Vagina (tissue), 2 donors: ENCODE measurements around the gene RBBP9. TPM values are rescaled to one million over a fixed set of nuclear protein-coding genes. Genes with fewer than 3 reads are reported as not detected.

Experiments
- DNase-seq, 2 donors: peaks; one replicate each; pipeline ENCODE4 v3.0.0-alpha.2; 2017; ENCODE audit errors: extremely low spot score in 2 of 2
- H3K27ac ChIP-seq: fragments of 200-600 bp; sonication (generic); one replicate; pipeline ENCODE4 v1.5.1; 2019
- H3K27me3 ChIP-seq: fragments of 200-600 bp; sonication (generic); one replicate; pipeline ENCODE4 v1.5.1; 2019
- H3K36me3 ChIP-seq, 2 donors: fragments of 200-600 bp; sonication (generic); one replicate each; pipeline ENCODE4 v1.5.1; 2017 to 2019
- H3K4me1 ChIP-seq: fragments of 200-600 bp; sonication (generic); one replicate; pipeline ENCODE4 v1.5.1; 2019
- H3K4me3 ChIP-seq, 2 donors: fragments of 200-600 bp; sonication (generic); 1 replicate in 1 of 2; 2 replicates in 1 of 2; pipeline ENCODE4 v1.5.1; 2016 to 2019
- H3K9me3 ChIP-seq: fragments of 200-600 bp; sonication (generic); one replicate; pipeline ENCODE4 v1.5.1; 2019
- POLR2A ChIP-seq, 2 donors: fragments of 450-650 bp; IDR thresholded peaks; one replicate each; pipeline ENCODE4 v1.6.1; 2017; ENCODE audit warnings: antibody characterized with exemption in 2 of 2, mild to moderate bottlenecking in 2 of 2, moderate library complexity in 2 of 2
- POLR2AphosphoS5 ChIP-seq, 2 donors: sonication (generic); formaldehyde crosslinking; IDR thresholded peaks; one replicate each; pipeline ENCODE4 v1.9.0; 2017; ENCODE audit warnings: antibody characterized with exemption in 2 of 2, mild to moderate bottlenecking in 2 of 2, low read depth in 1 of 2; ENCODE audit not compliant: insufficient read depth in 1 of 2
- intact Hi-C: fragments of 100-400 bp; cut with DNase I; formaldehyde crosslinking; loops from one replicate; pipeline ENCODE4 v1.15.1; 2023
- total RNA-seq: library from RNA; depleted of rRNA; stranded (reverse); fragments of >200 nt; gene quantifications from one replicate; pipeline ENCODE4 v1.2.3, GENCODE V29; 2016
- TF ChIP-seq, protein P1 (sequence below), 3 experiments: fragments of 450-650 bp in 2 of 3; fragments of 200-600 bp in 1 of 3; sonication (generic) in 1 of 3; IDR thresholded peaks; one replicate each; pipeline ENCODE4 v1.5.1; 2017 to 2019; ENCODE audit warnings: antibody characterized with exemption in 3 of 3, mild to moderate bottlenecking in 2 of 3, moderate library complexity in 2 of 3

RBBP9 gene
- total RNA-seq, 1 donor from 2014 or later = 11.0 TPM

DNA sequence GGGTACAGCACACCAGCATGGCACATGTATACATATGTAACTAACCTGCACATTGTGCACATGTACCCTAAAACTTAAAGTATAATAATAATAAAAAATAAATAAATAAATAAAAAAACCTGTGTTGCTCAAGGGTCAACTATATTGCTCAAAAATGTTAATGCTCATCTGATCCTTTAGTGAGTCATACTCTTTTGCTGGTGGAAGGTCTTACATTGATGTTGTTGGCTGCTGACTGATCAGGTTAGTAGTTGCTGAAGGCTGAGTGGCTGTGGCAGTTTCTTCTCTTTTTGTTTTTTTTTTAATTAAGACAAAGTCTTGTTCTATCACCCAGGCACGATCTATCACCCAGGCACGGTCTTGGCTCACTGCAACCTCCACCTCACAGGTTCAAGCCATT, 40.6 kb upstream of the RBBP9 start:
- Histone ChIP-seq H3K27ac (no peak overlapping the region), H3K27me3 (no peaks in the 10 kb centered on the region), H3K36me3 (peaks cover 0 to 32% of the 10 kb centered on the region in 2 donors), H3K4me1 (no peaks in the 10 kb centered on the region), H3K4me3 (no peak overlapping the region), H3K9me3 (no peaks in the 10 kb centered on the region)
- TF ChIP-seq, protein P1, sequence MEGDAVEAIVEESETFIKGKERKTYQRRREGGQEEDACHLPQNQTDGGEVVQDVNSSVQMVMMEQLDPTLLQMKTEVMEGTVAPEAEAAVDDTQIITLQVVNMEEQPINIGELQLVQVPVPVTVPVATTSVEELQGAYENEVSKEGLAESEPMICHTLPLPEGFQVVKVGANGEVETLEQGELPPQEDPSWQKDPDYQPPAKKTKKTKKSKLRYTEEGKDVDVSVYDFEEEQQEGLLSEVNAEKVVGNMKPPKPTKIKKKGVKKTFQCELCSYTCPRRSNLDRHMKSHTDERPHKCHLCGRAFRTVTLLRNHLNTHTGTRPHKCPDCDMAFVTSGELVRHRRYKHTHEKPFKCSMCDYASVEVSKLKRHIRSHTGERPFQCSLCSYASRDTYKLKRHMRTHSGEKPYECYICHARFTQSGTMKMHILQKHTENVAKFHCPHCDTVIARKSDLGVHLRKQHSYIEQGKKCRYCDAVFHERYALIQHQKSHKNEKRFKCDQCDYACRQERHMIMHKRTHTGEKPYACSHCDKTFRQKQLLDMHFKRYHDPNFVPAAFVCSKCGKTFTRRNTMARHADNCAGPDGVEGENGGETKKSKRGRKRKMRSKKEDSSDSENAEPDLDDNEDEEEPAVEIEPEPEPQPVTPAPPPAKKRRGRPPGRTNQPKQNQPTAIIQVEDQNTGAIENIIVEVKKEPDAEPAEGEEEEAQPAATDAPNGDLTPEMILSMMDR (IDR thresholded peaks at IDR 0.05) = no peak
- TF ChIP-seq POLR2AphosphoS5 (IDR thresholded peaks at IDR 0.05; ENCODE audit: insufficient read depth in 1 of 2, low read depth in 1 of 2) = no peak
- TF ChIP-seq POLR2A (IDR thresholded peaks at IDR 0.05) = no peak
- DNase-seq = no peak
- intact Hi-C loops = no loop called here

DNA sequence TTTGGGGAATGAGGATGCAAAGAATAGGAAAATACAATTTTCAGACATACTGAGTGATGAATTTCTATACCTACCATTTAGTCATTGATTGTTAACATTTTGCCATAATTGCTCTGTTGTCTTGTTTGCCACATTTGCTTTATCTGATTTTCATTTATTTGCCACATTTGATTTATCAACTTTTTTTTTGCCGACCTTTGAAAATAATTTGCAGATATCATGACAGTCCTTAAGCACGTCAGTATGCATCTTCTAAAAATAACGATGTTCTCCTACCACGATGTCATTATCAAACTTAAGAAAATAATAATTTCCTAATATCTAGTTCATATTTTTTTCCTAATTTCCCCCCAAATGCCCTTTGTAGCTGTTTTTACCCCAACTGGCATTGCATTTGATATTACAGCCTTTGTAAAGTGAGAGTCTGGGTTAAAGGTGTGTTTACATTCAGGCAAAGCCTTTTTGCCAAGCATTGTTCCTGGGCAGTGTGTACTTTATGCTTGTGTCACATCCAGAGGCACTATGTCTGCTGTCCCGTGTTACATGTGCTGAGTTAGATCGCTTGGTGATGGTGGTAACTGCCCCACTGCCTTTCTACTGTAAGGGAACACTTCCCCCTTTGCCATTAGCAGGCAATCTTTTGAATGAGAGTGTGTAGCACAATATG, 37.1 kb upstream of the RBBP9 start:
- H3K9me3 ChIP-seq = no peaks in the 10 kb centered on the region
- H3K27me3 ChIP-seq = no peaks in the 10 kb centered on the region
- H3K4me3 ChIP-seq = no peak overlapping the region
- no peak overlapping the region for H3K27ac ChIP-seq
- DNase-seq = no peak
- H3K4me1 ChIP-seq = no peaks in the 10 kb centered on the region
- H3K36me3 ChIP-seq = peaks cover 0 to 51% of the 10 kb centered on the region in 2 donors
- intact Hi-C loops = no loop called here
- TF ChIP-seq POLR2AphosphoS5 (IDR thresholded peaks at IDR 0.05; ENCODE audit: insufficient read depth in 1 of 2, low read depth in 1 of 2) (no peak), POLR2A (IDR thresholded peaks at IDR 0.05) (no peak)
- TF ChIP-seq, protein P1 (IDR thresholded peaks at IDR 0.05) = no peak

DNA sequence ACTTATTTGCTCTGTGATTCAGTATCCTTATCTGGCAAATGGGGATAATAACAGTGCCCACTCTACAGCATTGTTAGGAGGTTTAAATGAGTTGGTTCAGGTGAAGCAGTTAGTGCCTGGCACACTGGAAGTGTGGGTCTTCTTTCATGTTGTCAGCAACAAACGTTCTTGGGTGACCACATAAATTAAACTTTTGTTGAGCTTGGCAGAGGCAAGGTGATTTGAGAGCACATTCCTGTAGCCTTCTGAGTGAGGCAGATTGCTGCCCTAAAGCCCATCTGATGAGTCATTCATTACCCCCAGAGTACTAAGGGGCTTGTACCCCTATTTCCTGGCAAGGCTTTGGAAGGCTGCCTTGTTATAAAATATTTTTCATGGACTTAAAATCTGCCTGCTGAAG, 36.5 kb upstream of the RBBP9 start:
- intact Hi-C loops = no loop called here
- no peak for TF ChIP-seq POLR2AphosphoS5 (IDR thresholded peaks at IDR 0.05; ENCODE audit: insufficient read depth in 1 of 2, low read depth in 1 of 2)
- TF ChIP-seq, protein P1 (IDR thresholded peaks at IDR 0.05) = no peak
- no peak for TF ChIP-seq POLR2A (IDR thresholded peaks at IDR 0.05)
- Histone ChIP-seq H3K27ac (no peak overlapping the region), H3K4me1 (no peaks in the 10 kb centered on the region), H3K9me3 (no peaks in the 10 kb centered on the region), H3K36me3 (peaks cover 0 to 57% of the 10 kb centered on the region in 2 donors), H3K27me3 (no peaks in the 10 kb centered on the region), H3K4me3 (no peak overlapping the region)
- DNase-seq = no peak

DNA sequence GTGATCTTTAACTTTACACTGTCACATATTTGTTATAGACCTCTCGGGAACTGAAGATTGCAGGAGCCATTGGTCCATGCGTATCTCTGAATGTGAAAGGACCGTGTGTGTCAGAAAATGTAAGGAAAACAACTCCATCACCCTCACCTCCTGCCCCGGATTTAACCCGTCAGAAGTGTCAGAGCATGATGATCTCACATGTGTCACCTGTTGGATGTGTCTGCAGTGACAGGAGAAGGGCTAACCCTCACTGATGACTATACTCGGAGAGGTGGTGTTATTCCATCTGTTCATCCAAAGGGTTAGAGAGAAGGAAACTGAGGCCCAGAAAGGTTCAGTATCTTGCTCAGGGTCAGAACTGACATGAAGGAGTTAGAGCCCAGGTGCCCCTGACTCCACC, 35.6 kb upstream of the RBBP9 start:
- peaks cover 0 to 65% of the 10 kb centered on the region in 2 donors for H3K36me3 ChIP-seq
- TF ChIP-seq, protein P1 (IDR thresholded peaks at IDR 0.05) = no peak

DNA sequence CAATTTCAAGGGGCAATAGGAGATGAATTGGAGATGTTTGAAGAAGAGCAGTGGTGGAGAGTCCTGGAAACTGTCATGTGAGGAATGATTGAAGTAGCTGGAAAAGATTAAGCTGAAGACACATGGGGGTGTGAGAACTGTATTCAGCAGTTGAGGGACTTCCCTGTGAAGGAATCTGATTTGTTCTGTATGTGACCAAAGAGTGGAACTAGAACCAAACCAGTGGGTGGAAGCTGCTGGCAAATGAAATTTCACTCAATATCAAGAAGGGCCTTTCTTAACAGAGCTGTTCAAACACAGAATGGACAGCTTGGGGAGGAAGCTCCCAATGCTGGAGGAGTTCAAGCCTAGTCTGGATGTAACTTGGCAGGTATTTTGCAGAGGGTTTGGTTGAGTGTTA, 32.0 kb upstream of the RBBP9 start:
- TF ChIP-seq POLR2AphosphoS5 (IDR thresholded peaks at IDR 0.05; ENCODE audit: insufficient read depth in 1 of 2, low read depth in 1 of 2) (no peak), POLR2A (IDR thresholded peaks at IDR 0.05) (no peak)
- TF ChIP-seq, protein P1 (IDR thresholded peaks at IDR 0.05) = no peak
- intact Hi-C loops = no loop called here
- no peaks in the 10 kb centered on the region for H3K9me3 ChIP-seq

More for the DNA sequence above, 35.6 kb upstream of the RBBP9 start:
- no peak for DNase-seq
- Histone ChIP-seq H3K27me3 (no peaks in the 10 kb centered on the region), H3K9me3 (no peaks in the 10 kb centered on the region), H3K27ac (no peak overlapping the region), H3K4me1 (no peaks in the 10 kb centered on the region), H3K4me3 (no peak overlapping the region)
- intact Hi-C loops = no loop called here

More for the DNA sequence above, 32.0 kb upstream of the RBBP9 start:
- H3K27me3 ChIP-seq = no peaks in the 10 kb centered on the region
- H3K27ac ChIP-seq = no peak overlapping the region
- no peak overlapping the region for H3K4me3 ChIP-seq
- no peaks in the 10 kb centered on the region for H3K4me1 ChIP-seq
- no peak for DNase-seq
- peaks cover 0 to 92% of the 10 kb centered on the region in 2 donors for H3K36me3 ChIP-seq
